Upper lobe of left lung (tissue), 4 donors: Measurements from ENCODE around the gene COL7A1.

Source experiments
- CTCF ChIP-seq, 6 experiments: fragments of 450-650 bp in 4 of 6; fragments of 200-600 bp in 2 of 6; sonication (generic) in 2 of 6; IDR thresholded peaks; one replicate each; pipeline ENCODE4 v1.5.1; 2016 to 2019; ENCODE audit warnings: antibody characterized with exemption in 6 of 6
- EP300 ChIP-seq, 4 donors: sonication (generic); formaldehyde crosslinking; IDR thresholded peaks; one replicate each; pipeline ENCODE4 v1.5.1; 2017; ENCODE audit warnings: antibody characterized with exemption in 4 of 4, control low read depth in 2 of 4
- POLR2A ChIP-seq, 4 donors: fragments of 450-650 bp; IDR thresholded peaks; one replicate each; pipeline ENCODE4 v1.5.1; 2016 to 2017; ENCODE audit warnings: antibody characterized with exemption in 4 of 4, mild to moderate bottlenecking in 2 of 4
- POLR2AphosphoS5 ChIP-seq, 2 donors: sonication (generic); formaldehyde crosslinking; IDR thresholded peaks; one replicate each; pipeline ENCODE4 v1.5.1; 2017; ENCODE audit warnings: antibody characterized with exemption in 2 of 2

- TF ChIP-seq CTCF (IDR thresholded peaks at IDR 0.05) = peak; percentile 82 to 99 (median 96)
- peak in 3 of 4 donors; percentile 70 to 92 (median 79) for TF ChIP-seq POLR2A (IDR thresholded peaks at IDR 0.05)
- TF ChIP-seq POLR2AphosphoS5 (IDR thresholded peaks at IDR 0.05) = peak; percentile 88 to 94
- TF ChIP-seq EP300 (IDR thresholded peaks at IDR 0.05) = no peak
Observed at GRCh38 chr3:48609088-48610005, 14.2 kb upstream of the COL7A1 start, which contains the start of gene UQCRC1.
